Ovary (tissue), 9 donors: ENCODE results near the gene SGSH. TPM values are rescaled to one million over a fixed set of nuclear protein-coding genes. Genes with fewer than 3 reads are reported as not detected.

ENCODE experiments used
- DNase-seq, 5 donors: peaks; one replicate each; pipeline ENCODE4 v3.0.0-alpha.2; 2019 to 2020
- H3K27ac ChIP-seq, 2 donors: fragments of 200-600 bp; one replicate each; pipeline versions ENCODE4 v1.5.1 to v1.8.0; 2019 to 2022
- H3K27me3 ChIP-seq: fragments of 200-600 bp; one replicate; pipeline ENCODE4 v1.8.0; 2022
- H3K36me3 ChIP-seq: fragments of 200-600 bp; sonication (generic); one replicate; pipeline ENCODE4 v1.5.1; 2019
- H3K4me1 ChIP-seq: one replicate; pipeline ENCODE4 v1.8.1; 2013; ENCODE audit warnings: mild to moderate bottlenecking, moderate library complexity; ENCODE audit not compliant: insufficient read depth
- H3K4me3 ChIP-seq: fragments of 200-600 bp; sonication (generic); one replicate; pipeline ENCODE4 v1.5.1; 2017
- H3K9me3 ChIP-seq, 2 donors: fragments of 200-600 bp in 1 of 2; sonication (generic) in 1 of 2; one replicate each; pipeline versions ENCODE4 v1.5.1 to v1.8.1; 2013 to 2019; ENCODE audit warnings: mild to moderate bottlenecking in 1 of 2, moderate library complexity in 1 of 2
- EP300 ChIP-seq: sonication (generic); formaldehyde crosslinking; IDR thresholded peaks from one replicate; pipeline ENCODE4 v1.6.1; 2017; ENCODE audit warnings: antibody characterized with exemption
- POLR2A ChIP-seq: fragments of 450-650 bp; IDR thresholded peaks from one replicate; pipeline ENCODE4 v1.6.1; 2017; ENCODE audit warnings: antibody characterized with exemption, mild to moderate bottlenecking, moderate library complexity
- WGBS, 3 donors: extraction: QIAGEN DNeasy Blood & Tissue Kit in 1 of 3; methylation state at CpG; one replicate each; pipeline versions ENCODE4 v1.1.5 to v1.1.7; 2013 to 2017; 5-methylcytosine and 5-hydroxymethylcytosine counted together
- intact Hi-C, 4 donors: fragments of 100-400 bp; cut with DNase I; formaldehyde crosslinking; loops; one replicate each; pipeline versions ENCODE4 v1.11.0 to v1.15.1; 2022 to 2023
- polyA plus RNA-seq, 2 donors: library from polyadenylated mRNA; stranded (reverse); fragments of 200-250 nt in 1 of 2; fragments of 350-450 nt in 1 of 2; fragmentation: Illumina TruSeq in 1 of 2; extraction: RNeasy Lipid Tissue Mini Kit (QIAGEN cat#74804) in 1 of 2; gene quantifications; one replicate each; pipeline ENCODE4 v1.2.3, GENCODE V29; 2013 to 2014
- total RNA-seq, 7 donors: library from RNA; depleted of rRNA in 2 of 7; stranded (reverse); fragments of >200 nt in 2 of 7; fragmentation: NEBNext Ultra II Directional in 3 of 7; extraction: Animal tissue kit (Norgen Biotek cat#: 25700) in 3 of 7; gene quantifications; one replicate each; pipeline versions ENCODE4 v1.1.0 to v1.2.4, GENCODE V29; 2016 to 2023
- TF ChIP-seq, protein P1 (sequence below), 3 donors: fragments of 450-650 bp in 2 of 3; fragments of 200-600 bp in 1 of 3; IDR thresholded peaks; one replicate each; pipeline versions ENCODE4 v1.5.1 to v1.8.0; 2016 to 2022; ENCODE audit warnings: antibody characterized with exemption in 3 of 3, mild to moderate bottlenecking in 1 of 3
- donor health status: DM: no; HTN: no; CAD: no; lungs with moderate emphysema.
- donor health status: DM: no; HTN: no; CAD: no.
- donor health status: Bipolar disorder and iron deficiency.
- donor health status: DM: yes; HTN: yes; CAD: no.
- donor health status: DM: no; HTN: no; CAD: no.
- donor health status: DM: yes; HTN: yes; CAD: no.

Gene SGSH
- total and polyA plus RNA-seq, 9 donors, result 10.8 to 39.9 (median 30.4) TPM

DNA sequence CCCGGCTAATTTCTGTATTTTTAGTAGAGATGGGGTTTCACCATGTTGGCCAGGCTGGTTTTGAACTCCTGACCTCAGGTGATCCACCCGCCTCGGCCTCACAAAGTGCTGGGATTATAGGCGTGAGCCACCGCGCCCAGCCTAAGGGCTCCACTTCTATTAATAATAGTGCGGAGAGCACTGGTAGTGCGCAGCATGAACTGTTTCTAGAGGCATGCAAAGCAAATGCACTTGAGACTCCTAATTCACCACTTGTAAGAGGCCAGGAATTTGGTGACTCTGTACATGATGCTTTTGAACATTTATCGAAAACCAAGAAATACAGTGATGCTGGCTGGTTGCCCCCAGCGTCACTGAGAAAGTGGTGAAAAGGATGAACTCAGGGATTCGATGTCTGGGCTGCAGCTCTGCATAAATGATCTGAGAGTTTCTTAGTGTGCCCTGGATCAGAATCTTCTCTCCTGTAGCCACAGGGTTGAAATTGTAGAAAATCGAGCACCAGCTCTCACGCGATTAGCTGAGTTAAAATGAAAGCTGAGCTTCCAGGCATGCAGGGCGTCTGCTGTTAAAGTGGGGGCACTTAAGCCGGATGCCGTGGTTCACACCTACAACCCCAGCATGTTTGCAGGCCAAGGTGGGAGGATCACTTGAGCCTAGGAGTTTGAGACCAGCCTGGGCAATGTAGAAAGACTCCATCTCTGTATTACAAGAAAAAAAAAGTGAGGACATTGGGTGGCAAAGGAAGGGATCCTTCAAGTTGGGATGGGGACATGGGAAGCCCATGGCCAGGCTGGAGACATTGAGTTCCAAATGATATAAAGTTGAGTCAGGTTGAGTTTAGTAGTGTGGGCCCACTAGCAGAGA lies 45.3 kb upstream of the SGSH start:
- Histone ChIP-seq H3K27ac (no peak overlapping the region), H3K9me3 (no peaks in the 10 kb centered on the region), H3K4me3 (no peak overlapping the region), H3K36me3 (no peaks in the 10 kb centered on the region), H3K27me3 (no peaks in the 10 kb centered on the region), H3K4me1 (peaks cover 16% of the 10 kb centered on the region)
- TF ChIP-seq POLR2A (no peak), EP300 (no peak)
- TF ChIP-seq, protein P1, sequence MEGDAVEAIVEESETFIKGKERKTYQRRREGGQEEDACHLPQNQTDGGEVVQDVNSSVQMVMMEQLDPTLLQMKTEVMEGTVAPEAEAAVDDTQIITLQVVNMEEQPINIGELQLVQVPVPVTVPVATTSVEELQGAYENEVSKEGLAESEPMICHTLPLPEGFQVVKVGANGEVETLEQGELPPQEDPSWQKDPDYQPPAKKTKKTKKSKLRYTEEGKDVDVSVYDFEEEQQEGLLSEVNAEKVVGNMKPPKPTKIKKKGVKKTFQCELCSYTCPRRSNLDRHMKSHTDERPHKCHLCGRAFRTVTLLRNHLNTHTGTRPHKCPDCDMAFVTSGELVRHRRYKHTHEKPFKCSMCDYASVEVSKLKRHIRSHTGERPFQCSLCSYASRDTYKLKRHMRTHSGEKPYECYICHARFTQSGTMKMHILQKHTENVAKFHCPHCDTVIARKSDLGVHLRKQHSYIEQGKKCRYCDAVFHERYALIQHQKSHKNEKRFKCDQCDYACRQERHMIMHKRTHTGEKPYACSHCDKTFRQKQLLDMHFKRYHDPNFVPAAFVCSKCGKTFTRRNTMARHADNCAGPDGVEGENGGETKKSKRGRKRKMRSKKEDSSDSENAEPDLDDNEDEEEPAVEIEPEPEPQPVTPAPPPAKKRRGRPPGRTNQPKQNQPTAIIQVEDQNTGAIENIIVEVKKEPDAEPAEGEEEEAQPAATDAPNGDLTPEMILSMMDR (IDR thresholded peaks at IDR 0.05), result no peak
- DNase-seq, result no peak
- intact Hi-C loops, result loop anchor here in 1 of 4 donors (10.0 kb wide), 1 partner anchor 89 kb away; no protein-coding TSS in a partner anchor
- 87 to 94% (median 92%) methylated on average over 17 of the region's 17 CpGs for WGBS, 3 donors

DNA sequence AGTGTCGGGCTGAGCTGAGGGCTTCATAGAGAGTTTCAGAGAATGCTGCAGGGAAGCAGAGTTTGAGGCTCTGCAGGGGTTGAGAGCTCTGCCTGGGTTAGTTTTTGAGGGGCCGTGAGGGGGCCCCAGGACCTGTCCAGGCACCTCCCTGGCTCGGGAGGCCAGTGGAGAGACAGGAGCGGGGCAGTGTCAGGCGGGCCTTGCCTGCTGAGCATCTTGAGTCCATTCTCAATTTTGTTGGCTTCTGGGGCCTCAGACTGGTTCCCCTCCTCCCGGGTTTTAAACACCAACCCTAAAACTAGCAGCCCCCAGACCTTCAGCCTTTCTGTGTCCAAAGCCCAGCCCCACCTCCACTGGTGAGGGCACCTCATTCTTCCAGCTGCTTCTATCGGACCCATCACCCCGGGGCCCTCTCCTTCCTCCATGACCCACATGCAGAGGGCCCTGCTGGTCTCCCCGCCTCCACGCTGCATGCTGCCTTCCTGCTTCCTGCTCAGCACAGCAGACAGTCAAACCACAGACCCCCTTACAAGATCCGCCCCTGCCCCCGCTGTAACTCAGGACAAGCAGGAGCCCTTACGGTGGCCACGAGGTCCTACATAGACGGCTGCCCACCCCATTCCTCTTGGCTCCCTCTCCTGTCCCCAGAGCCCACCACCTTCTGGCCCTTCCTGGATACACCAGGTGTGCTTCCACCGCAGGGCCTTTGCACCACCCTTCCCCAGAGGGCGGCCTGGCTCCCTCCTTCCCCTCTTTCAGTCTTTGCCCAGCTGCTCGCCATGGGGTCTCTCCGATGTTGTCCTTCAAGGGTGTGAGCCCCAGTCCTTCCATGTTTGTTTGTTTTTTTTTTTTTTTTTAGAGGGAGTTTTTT lies 44.3 kb upstream of the SGSH start:
- no peak for DNase-seq
- 44 to 65% (median 46%) methylated on average over 19 of the region's 19 CpGs for WGBS, 3 donors
- Histone ChIP-seq H3K36me3 (no peaks in the 10 kb centered on the region), H3K4me1 (peaks cover 16% of the 10 kb centered on the region), H3K4me3 (peak overlapping the region; percentile 32), H3K27me3 (no peaks in the 10 kb centered on the region), H3K9me3 (no peaks in the 10 kb centered on the region), H3K27ac (no peak overlapping the region)
- intact Hi-C loops, result loop anchor here in 1 of 4 donors (10.0 kb wide), 1 partner anchor 90 kb away; no protein-coding TSS in a partner anchor
- no peak for TF ChIP-seq POLR2A
- no peak for TF ChIP-seq EP300

DNA sequence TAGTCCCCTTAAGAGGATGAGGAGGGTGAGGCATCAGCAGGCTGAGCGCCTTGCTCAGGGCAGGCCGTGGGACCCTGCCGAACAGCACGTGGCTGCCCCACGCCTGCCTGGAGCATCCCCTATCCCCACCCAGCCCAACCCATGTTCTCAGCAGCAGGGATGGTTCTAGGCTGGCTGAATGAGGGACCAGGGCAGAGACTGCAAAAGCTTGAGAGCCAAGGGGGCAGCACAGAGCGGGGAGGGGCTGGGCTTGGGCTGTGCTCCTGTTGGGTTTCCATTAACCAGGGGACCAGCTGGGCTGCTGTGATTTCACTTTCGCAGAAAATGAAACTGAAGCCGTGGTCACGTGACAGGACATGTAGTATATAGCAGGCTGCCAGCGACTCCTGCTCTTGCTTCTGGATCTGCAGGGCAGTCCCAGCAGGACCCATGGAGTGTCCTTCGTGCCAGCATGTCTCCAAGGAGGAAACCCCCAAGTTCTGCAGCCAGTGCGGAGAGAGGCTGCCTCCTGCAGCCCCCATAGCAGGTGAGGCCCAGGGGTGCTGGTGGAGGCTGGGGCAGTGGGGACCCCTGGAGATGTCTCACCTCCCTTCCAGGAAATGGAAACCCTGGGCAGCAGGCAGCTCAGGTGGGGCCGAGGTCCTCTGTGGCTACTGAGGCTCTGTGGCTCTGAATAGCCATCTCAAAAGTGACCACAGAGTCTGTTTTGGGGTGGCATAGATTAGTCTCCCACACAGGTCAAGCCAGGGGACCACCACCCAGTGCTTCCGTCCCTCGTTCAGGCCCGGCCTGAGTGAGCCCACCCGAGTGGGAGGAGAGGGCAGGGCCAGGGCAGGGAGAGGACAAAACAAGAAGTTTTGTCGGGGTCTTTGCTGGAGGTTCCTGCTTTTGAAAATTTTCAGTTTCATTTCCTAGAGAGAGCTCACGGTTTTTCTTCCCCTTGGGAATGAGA lies 43.4 kb upstream of the SGSH start:
- Histone ChIP-seq H3K4me1 (peaks cover 16% of the 10 kb centered on the region), H3K9me3 (no peaks in the 10 kb centered on the region), H3K27me3 (no peaks in the 10 kb centered on the region), H3K27ac (peak overlapping the region in 1 of 2 donors; percentile 96), H3K36me3 (no peaks in the 10 kb centered on the region), H3K4me3 (peak overlapping the region; percentile 32)
- WGBS, 3 donors, result 5 to 7% (median 5%) methylated on average over 16 to 19 of the region's 19 CpGs
- TF ChIP-seq POLR2A (no peak), EP300 (no peak)
- TF ChIP-seq, protein P1 (IDR thresholded peaks at IDR 0.05), result no peak
- intact Hi-C loops, result loop anchor here in 1 of 4 donors (10.0 kb wide), 1 partner anchor 91 kb away; no protein-coding TSS in a partner anchor
- peak; percentile 82 to 89 (median 85) for DNase-seq

DNA sequence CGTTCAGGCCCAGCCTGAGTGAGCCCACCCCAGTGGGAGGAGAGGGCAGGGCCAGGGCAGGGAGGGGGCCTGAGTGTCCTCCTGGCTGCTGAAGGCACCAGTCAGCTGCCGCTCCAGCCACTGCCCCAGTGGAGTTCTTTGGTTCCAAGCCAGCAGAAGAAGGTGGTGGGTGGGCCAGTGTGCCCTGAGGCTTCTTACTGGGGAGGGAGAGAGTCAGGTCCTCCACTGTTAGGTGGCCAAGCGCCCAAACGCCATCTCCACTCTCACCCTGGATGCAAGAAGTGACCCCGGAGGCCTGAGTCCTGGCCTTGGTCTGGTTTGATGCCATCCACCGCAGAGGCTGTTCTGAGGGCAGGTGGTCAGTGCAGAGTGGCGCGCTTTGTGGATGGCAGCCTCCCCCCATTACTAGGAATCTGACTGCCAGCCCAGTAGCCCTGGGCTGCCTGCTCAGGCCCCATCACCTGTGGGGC lies 42.7 kb upstream of the SGSH start:
- no peaks in the 10 kb centered on the region for H3K36me3 ChIP-seq
- no peaks in the 10 kb centered on the region for H3K9me3 ChIP-seq
- peak in 3 of 5 donors; percentile 27 to 49 (median 48) for DNase-seq
- peak overlapping the region; percentile 32 for H3K4me3 ChIP-seq
- H3K27ac ChIP-seq, result peak overlapping the region in 1 of 2 donors; percentile 96
- WGBS, 3 donors, result 56 to 70% (median 61%) methylated on average over 7 to 8 of the region's 8 CpGs
- H3K27me3 ChIP-seq, result no peaks in the 10 kb centered on the region
- TF ChIP-seq POLR2A, result no peak
- no peak for TF ChIP-seq EP300
- TF ChIP-seq, protein P1 (IDR thresholded peaks at IDR 0.05), result no peak
- peaks cover 16% of the 10 kb centered on the region for H3K4me1 ChIP-seq
- intact Hi-C loops, result loop anchor here in 1 of 4 donors (10.0 kb wide), 1 partner anchor 92 kb away; no protein-coding TSS in a partner anchor
